Glutamatergic neuron (in vitro differentiated cells): ENCODE data around the gene ADORA1. TPM values are rescaled to one million over a fixed set of nuclear protein-coding genes. Genes with fewer than 3 reads are reported as not detected.

ENCODE experiments used
- DNase-seq: peaks from one replicate; pipeline ENCODE4 v3.0.0; 2022
- H3K27ac Mint-ChIP-seq: one replicate; pipeline ENCODE4 v1.8.0; 2020; ENCODE audit warnings: mild to moderate bottlenecking, mixed read lengths, inconsistent platforms; ENCODE audit not compliant: unreplicated experiment
- H3K27me3 Mint-ChIP-seq: one replicate; pipeline ENCODE4 v1.8.0; 2020; ENCODE audit warnings: mild to moderate bottlenecking, moderate library complexity, mixed read lengths, inconsistent platforms; ENCODE audit not compliant: unreplicated experiment
- H3K36me3 Mint-ChIP-seq: one replicate; pipeline ENCODE4 v1.8.0; 2020; ENCODE audit warnings: mild to moderate bottlenecking, mixed read lengths, inconsistent platforms; ENCODE audit not compliant: unreplicated experiment
- H3K4me1 Mint-ChIP-seq: one replicate; pipeline ENCODE4 v1.8.0; 2020; ENCODE audit warnings: mild to moderate bottlenecking, low read depth, mixed read lengths, inconsistent platforms; ENCODE audit not compliant: unreplicated experiment
- H3K4me3 Mint-ChIP-seq: one replicate; pipeline ENCODE4 v1.8.0; 2020; ENCODE audit warnings: mild to moderate bottlenecking, mixed read lengths, inconsistent platforms; ENCODE audit not compliant: unreplicated experiment
- H3K9me3 Mint-ChIP-seq: one replicate; pipeline ENCODE4 v1.8.0; 2020; ENCODE audit warnings: mild to moderate bottlenecking, moderate library complexity, mixed read lengths, inconsistent platforms; ENCODE audit not compliant: unreplicated experiment
- total RNA-seq: library from RNA; stranded (reverse); fragmentation: NEBNext Ultra II Directional; extraction: Animal tissue kit (Norgen Biotek cat#: 25700); gene quantifications from one replicate; pipeline ENCODE4 v1.2.1, GENCODE V29; 2021; ENCODE audit not compliant: unreplicated experiment
- TF ChIP-seq, protein P1 (sequence below): fragments of 200-600 bp; sonication (generic); IDR thresholded peaks from one replicate; pipeline ENCODE4 v1.5.0; 2021; ENCODE audit not compliant: partially characterized antibody, unreplicated experiment

ADORA1 gene
- total RNA-seq, 1 donor from 2014 or later, result 1.2 TPM

DNA sequence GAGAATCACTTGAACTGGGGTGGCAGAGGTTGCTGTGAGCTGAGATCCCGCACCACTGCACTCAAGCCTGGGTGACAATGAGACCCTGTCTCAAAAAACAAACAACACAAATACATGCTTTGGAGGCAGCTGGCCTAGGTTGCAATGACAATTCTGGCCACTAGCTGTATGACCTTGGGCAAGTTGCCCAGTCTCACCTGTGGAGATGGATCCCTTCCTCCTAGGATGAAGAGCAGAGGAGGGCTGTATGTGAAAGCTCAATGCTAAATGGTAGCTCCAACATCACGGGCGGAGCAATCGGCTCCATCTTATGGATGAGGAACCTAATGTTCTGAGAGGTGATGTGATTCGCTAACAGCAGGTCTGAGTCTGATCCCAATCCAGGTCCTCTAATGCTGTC is 20.6 kb downstream of the ADORA1 start:
- TF ChIP-seq, protein P1, sequence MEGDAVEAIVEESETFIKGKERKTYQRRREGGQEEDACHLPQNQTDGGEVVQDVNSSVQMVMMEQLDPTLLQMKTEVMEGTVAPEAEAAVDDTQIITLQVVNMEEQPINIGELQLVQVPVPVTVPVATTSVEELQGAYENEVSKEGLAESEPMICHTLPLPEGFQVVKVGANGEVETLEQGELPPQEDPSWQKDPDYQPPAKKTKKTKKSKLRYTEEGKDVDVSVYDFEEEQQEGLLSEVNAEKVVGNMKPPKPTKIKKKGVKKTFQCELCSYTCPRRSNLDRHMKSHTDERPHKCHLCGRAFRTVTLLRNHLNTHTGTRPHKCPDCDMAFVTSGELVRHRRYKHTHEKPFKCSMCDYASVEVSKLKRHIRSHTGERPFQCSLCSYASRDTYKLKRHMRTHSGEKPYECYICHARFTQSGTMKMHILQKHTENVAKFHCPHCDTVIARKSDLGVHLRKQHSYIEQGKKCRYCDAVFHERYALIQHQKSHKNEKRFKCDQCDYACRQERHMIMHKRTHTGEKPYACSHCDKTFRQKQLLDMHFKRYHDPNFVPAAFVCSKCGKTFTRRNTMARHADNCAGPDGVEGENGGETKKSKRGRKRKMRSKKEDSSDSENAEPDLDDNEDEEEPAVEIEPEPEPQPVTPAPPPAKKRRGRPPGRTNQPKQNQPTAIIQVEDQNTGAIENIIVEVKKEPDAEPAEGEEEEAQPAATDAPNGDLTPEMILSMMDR, result peak; percentile 70
- Mint-ChIP-seq H3K4me1 (peaks cover 34% of the 10 kb centered on the region), H3K4me3 (no peak overlapping the region), H3K27me3 (peaks cover 15% of the 10 kb centered on the region), H3K36me3 (no peaks in the 10 kb centered on the region), H3K9me3 (peaks cover 2% of the 10 kb centered on the region), H3K27ac (no peak overlapping the region)
- no peak for DNase-seq

DNA sequence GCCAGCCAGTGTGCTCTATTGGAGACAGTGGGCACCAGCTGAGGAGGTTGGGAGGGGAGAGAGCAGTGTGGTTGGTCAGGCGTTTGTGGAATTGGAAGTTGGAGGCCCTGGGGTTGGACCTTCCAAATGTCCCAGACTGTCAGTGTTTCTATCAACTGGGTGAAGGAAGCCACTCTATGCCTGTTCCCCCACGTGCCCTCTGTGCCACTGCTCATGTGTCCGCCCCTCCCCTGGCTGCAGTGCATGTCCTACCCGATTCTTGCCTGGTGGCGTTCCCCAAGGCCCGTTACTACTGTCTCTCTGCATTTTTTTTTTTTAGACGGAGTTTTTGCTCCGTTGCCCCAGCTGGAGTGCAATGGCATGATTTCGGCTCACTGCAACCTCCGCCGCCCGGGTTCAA is 21.1 kb downstream of the ADORA1 start:
- Mint-ChIP-seq H3K36me3 (no peaks in the 10 kb centered on the region), H3K4me1 (peaks cover 37% of the 10 kb centered on the region), H3K27ac (no peak overlapping the region), H3K4me3 (no peak overlapping the region), H3K9me3 (peaks cover 2% of the 10 kb centered on the region), H3K27me3 (peaks cover 13% of the 10 kb centered on the region)
- TF ChIP-seq, protein P1, result no peak
- DNase-seq, result no peak

DNA sequence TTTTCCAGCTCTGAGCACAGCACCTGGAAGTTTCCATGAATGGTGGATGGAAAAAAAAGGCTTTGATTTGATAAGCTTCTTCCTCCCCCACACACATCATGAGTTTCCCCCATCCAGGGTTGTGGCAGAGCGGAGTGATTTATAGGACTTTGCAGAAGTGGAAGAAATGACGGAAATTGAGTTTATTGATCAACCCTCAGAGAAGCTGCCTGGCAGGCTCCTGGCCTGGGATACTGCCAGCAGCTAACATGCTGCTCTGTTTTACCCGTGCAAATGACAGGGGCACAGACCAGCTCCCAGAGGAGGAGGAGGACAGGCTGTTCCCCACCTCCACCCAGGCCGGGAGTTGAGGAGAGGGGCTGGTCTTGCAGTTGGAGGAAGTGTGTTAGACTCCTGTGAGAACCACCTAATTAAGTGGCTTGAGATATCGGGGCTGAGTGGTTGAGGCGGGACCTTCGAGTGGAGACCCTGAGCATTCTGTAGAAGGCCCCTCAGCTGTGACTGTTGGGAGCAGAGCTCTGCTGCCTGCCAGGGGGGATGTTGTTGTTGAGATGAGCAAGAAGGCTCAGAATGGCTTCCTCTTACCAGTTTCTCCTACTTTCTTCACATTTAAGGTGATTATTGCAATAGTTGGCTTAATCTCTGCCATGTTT is 21.8 kb downstream of the ADORA1 start:
- H3K4me1 Mint-ChIP-seq, result peaks cover 37% of the 10 kb centered on the region
- no peak for DNase-seq
- TF ChIP-seq, protein P1, result no peak
- peaks cover 8% of the 10 kb centered on the region for H3K27me3 Mint-ChIP-seq
- no peak overlapping the region for H3K27ac Mint-ChIP-seq
- peak overlapping the region; percentile 19 for H3K4me3 Mint-ChIP-seq
- peaks cover 2% of the 10 kb centered on the region for H3K9me3 Mint-ChIP-seq
- H3K36me3 Mint-ChIP-seq, result no peaks in the 10 kb centered on the region

- no peak overlapping the region for H3K4me3 Mint-ChIP-seq
- peaks cover 34% of the 10 kb centered on the region for H3K4me1 Mint-ChIP-seq
- no peak for DNase-seq
Observed at GRCh38 chr1:203150511-203151297, 23.2 kb downstream of the ADORA1 start.

More at GRCh38 chr1:203150511-203151297, 23.2 kb downstream of the ADORA1 start:
- H3K27me3 Mint-ChIP-seq, result peaks cover 8% of the 10 kb centered on the region
- no peaks in the 10 kb centered on the region for H3K36me3 Mint-ChIP-seq
- TF ChIP-seq, protein P1, result no peak
- peaks cover under 1% of the 10 kb centered on the region for H3K9me3 Mint-ChIP-seq
- H3K27ac Mint-ChIP-seq, result no peak overlapping the region
